HG02678 (cell line): ENCODE measurements around the gene CTNNB1.

Source experiments
- ATAC-seq: cut with Tn5 transposase; IDR thresholded peaks from one replicate; pipeline ENCODE4 v1.9.1; 2021; ENCODE audit warnings: mild to moderate bottlenecking, moderate library complexity; ENCODE audit not compliant: unreplicated experiment

The CTNNB1 gene

GRCh38 chr3:41213588-41213987 lies 14.3 kb downstream of the CTNNB1 start:
- no peak for ATAC-seq

- no peak for ATAC-seq
Measured at GRCh38 chr3:41216422-41216821, 17.1 kb downstream of the CTNNB1 start.

GRCh38 chr3:41216993-41217392 lies 17.7 kb downstream of the CTNNB1 start:
- no peak for ATAC-seq

- no peak for ATAC-seq
Measured at GRCh38 chr3:41219424-41219823, 20.1 kb downstream of the CTNNB1 start.

GRCh38 chr3:41220906-41221677 lies 21.8 kb downstream of the CTNNB1 start:
- ATAC-seq, result no peak

- ATAC-seq, result no peak
Measured at GRCh38 chr3:41222012-41222411, 22.7 kb downstream of the CTNNB1 start.

GRCh38 chr3:41222501-41222900 lies 23.2 kb downstream of the CTNNB1 start:
- ATAC-seq, result no peak

- no peak for ATAC-seq
Measured at GRCh38 chr3:41223078-41223477, 23.8 kb downstream of the CTNNB1 start.

GRCh38 chr3:41223691-41224090 lies 24.4 kb downstream of the CTNNB1 start:
- no peak for ATAC-seq

GRCh38 chr3:41224120-41224806 lies 25.0 kb downstream of the CTNNB1 start:
- ATAC-seq, result no peak

- no peak for ATAC-seq
Measured at GRCh38 chr3:41234823-41235721, 35.8 kb downstream of the CTNNB1 start.

- ATAC-seq, result no peak
Measured at GRCh38 chr3:41236228-41236627, 36.9 kb downstream of the CTNNB1 start.

GRCh38 chr3:41237907-41238306 lies 38.6 kb downstream of the CTNNB1 start:
- no peak for ATAC-seq

GRCh38 chr3:41239587-41239986 lies 40.3 kb downstream of the CTNNB1 start:
- no peak for ATAC-seq

GRCh38 chr3:41241161-41241560 lies 41.9 kb downstream of the CTNNB1 start:
- ATAC-seq, result no peak

GRCh38 chr3:41241800-41242571 lies 42.7 kb downstream of the CTNNB1 start:
- ATAC-seq, result no peak

GRCh38 chr3:41243183-41243582 lies 43.9 kb downstream of the CTNNB1 start:
- ATAC-seq, result no peak

- ATAC-seq, result no peak
Measured at GRCh38 chr3:41244620-41245336, 45.5 kb downstream of the CTNNB1 start.

- ATAC-seq, result no peak
Measured at GRCh38 chr3:41247055-41248004, 48.0 kb downstream of the CTNNB1 start.
